HepG2 (cell line): ENCODE results near the gene SLC13A5. TPM values are rescaled to one million over a fixed set of nuclear protein-coding genes. Genes with fewer than 3 reads are reported as not detected.

Experiments used
- CAMTA2 ChIP-seq: sonication (generic); formaldehyde crosslinking; IDR thresholded peaks from 2 replicates; pipeline ENCODE4 v1.4.0; 2020; ENCODE audit warnings: mild to moderate bottlenecking, missing genetic modification reagents, borderline replicate concordance
- DNMT3B ChIP-seq: conservative IDR thresholded peaks from 2 replicates; pipeline ENCODE4 v1.6.1; 2016; ENCODE audit warnings: missing biosample characterization, control low read depth
- KAT8 ChIP-seq: IDR thresholded peaks from 2 replicates; pipeline ENCODE4 v1.6.1; 2016; ENCODE audit warnings: missing genetic modification reagents, missing compliant biosample characterization
- SALL1 ChIP-seq: sonication (generic); formaldehyde crosslinking; IDR thresholded peaks from 2 replicates; pipeline ENCODE4 v1.8.0; 2022; ENCODE audit warnings: mild to moderate bottlenecking, missing genetic modification reagents
- SRF ChIP-seq: IDR thresholded peaks from 2 replicates; pipeline ENCODE4 v1.6.1; 2011; ENCODE audit warnings: mild to moderate bottlenecking, low read depth, low read length, moderate library complexity
- SUZ12 ChIP-seq: fragments of 150-350 bp; IDR thresholded peaks from 2 replicates; pipeline ENCODE4 v1.6.1; 2014; ENCODE audit warnings: low read depth, low read length
- YEATS2 ChIP-seq: sonication (generic); formaldehyde crosslinking; IDR thresholded peaks from 2 replicates; pipeline ENCODE4 v1.4.0; 2020; ENCODE audit warnings: missing genetic modification reagents, borderline replicate concordance
- ZC3H13 ChIP-seq: sonication (generic); formaldehyde crosslinking; IDR thresholded peaks from 2 replicates; pipeline ENCODE4 v1.8.1; 2023; ENCODE audit warnings: mild to moderate bottlenecking, missing genetic modification reagents, moderate library complexity
- ZNF337 ChIP-seq: sonication (generic); formaldehyde crosslinking; IDR thresholded peaks from 2 replicates; pipeline ENCODE4 v1.5.1; 2020; ENCODE audit warnings: missing genetic modification reagents, low read depth, mild to moderate bottlenecking, borderline replicate concordance
- ZNF780A ChIP-seq: sonication (generic); formaldehyde crosslinking; IDR thresholded peaks from 2 replicates; pipeline ENCODE4 v1.8.0; 2022; ENCODE audit warnings: mild to moderate bottlenecking, missing genetic modification reagents, moderate library complexity
- ZNF781 ChIP-seq: sonication (generic); formaldehyde crosslinking; IDR thresholded peaks from 2 replicates; pipeline ENCODE4 v1.5.1; 2020; ENCODE audit warnings: borderline replicate concordance, mild to moderate bottlenecking, missing genetic modification reagents; ENCODE audit errors: not compliant biosample characterization
- polyA plus RNA-seq, 8 experiments: library from polyadenylated mRNA; depleted of rRNA in 3 of 8; stranded (reverse) in 7 of 8; unstranded in 1 of 8; fragments of >200 nt; fragmentation: Illumina TruSeq in 4 of 8; extraction: Trizol in 4 of 8; gene quantifications; 2 replicates each; pipeline versions ENCODE4 v1.2.1 to v1.2.3, GENCODE V29; 2011 to 2016; ENCODE audit warnings: low read depth in 4 of 8, missing spikeins in 1 of 8, mixed read lengths in 1 of 8; ENCODE audit not compliant: insufficient read depth in 1 of 8
- total RNA-seq, 5 experiments: library from RNA; depleted of rRNA; stranded (reverse); fragments of >200 nt; fragmentation: Illumina TruSeq; extraction: Trizol; gene quantifications; 2 replicates each; pipeline ENCODE4 v1.2.3, GENCODE V29; 2016; ENCODE audit warnings: low read depth in 1 of 5
- TF ChIP-seq, protein P1 (sequence below), 2 experiments: fragments of 450-650 bp in 1 of 2; sonication (generic) in 1 of 2; formaldehyde crosslinking in 1 of 2; IDR thresholded peaks; 2 replicates each; pipeline versions ENCODE4 v1.6.1 to v1.8.0; 2016 to 2022; ENCODE audit warnings: antibody characterized with exemption in 1 of 2, mild to moderate bottlenecking in 1 of 2, missing genetic modification reagents in 1 of 2
- TF ChIP-seq, protein P2 (sequence below): sonication (generic); formaldehyde crosslinking; IDR thresholded peaks from 2 replicates; pipeline ENCODE4 v1.5.1; 2020; ENCODE audit warnings: missing genetic modification reagents, mild to moderate bottlenecking, borderline replicate concordance
- TF ChIP-seq, protein P3 (sequence below): sonication (generic); formaldehyde crosslinking; IDR thresholded peaks from 2 replicates; pipeline ENCODE4 v1.5.0; 2020; ENCODE audit warnings: mild to moderate bottlenecking, missing genetic modification reagents, moderate library complexity
- TF ChIP-seq, protein P4 (sequence below): sonication (generic); formaldehyde crosslinking; IDR thresholded peaks from 2 replicates; pipeline ENCODE4 v1.5.1; 2020; ENCODE audit warnings: missing genetic modification reagents, mild to moderate bottlenecking, borderline replicate concordance

SLC13A5 gene
- total and polyA plus RNA-seq, 2 of the 13 experiments (the other 11 are each of a cell fraction or from before 2014, with no cell fraction given): 42.8 to 310 TPM

DNA sequence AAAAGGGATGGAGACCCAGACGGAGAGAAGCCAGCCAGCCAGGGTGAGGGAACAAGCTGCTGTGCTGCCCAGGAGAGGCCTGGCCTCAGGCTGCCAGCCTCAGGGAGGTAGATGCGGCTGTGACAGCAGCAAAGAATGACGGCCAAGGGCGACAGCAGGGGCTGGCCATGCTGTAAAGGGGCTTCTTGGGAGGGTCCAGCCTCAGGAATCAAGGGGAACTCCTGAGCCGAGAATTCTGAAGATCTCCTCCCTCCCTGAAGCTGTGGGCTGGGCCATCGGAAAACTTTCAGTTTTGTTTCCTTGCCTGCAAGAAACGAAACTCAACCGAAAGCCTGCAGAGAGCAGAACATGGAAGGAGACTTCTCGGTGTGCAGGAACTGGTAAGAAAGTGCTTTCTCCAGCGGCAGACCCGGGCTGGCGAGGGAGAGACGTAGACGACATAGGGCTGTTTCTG lies 42.6 kb upstream of the SLC13A5 start, which contains the start of gene XAF1 (continued):
- TF ChIP-seq, protein P1, sequence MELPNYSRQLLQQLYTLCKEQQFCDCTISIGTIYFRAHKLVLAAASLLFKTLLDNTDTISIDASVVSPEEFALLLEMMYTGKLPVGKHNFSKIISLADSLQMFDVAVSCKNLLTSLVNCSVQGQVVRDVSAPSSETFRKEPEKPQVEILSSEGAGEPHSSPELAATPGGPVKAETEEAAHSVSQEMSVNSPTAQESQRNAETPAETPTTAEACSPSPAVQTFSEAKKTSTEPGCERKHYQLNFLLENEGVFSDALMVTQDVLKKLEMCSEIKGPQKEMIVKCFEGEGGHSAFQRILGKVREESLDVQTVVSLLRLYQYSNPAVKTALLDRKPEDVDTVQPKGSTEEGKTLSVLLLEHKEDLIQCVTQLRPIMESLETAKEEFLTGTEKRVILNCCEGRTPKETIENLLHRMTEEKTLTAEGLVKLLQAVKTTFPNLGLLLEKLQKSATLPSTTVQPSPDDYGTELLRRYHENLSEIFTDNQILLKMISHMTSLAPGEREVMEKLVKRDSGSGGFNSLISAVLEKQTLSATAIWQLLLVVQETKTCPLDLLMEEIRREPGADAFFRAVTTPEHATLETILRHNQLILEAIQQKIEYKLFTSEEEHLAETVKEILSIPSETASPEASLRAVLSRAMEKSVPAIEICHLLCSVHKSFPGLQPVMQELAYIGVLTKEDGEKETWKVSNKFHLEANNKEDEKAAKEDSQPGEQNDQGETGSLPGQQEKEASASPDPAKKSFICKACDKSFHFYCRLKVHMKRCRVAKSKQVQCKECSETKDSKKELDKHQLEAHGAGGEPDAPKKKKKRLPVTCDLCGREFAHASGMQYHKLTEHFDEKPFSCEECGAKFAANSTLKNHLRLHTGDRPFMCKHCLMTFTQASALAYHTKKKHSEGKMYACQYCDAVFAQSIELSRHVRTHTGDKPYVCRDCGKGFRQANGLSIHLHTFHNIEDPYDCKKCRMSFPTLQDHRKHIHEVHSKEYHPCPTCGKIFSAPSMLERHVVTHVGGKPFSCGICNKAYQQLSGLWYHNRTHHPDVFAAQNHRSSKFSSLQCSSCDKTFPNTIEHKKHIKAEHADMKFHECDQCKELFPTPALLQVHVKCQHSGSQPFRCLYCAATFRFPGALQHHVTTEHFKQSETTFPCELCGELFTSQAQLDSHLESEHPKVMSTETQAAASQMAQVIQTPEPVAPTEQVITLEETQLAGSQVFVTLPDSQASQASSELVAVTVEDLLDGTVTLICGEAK (IDR thresholded peaks at IDR 0.05): no peak
- TF ChIP-seq, protein P1 (CRISPR knock-in tag; IDR thresholded peaks at IDR 0.05): peak; percentile 32; the same call in 1 of the 2 replicates
- TF ChIP-seq KAT8 (CRISPR knock-in tag) (no peak), SALL1 (CRISPR knock-in tag) (peak; percentile 31; the same call in 1 of the 2 replicates), SRF (no peak), YEATS2 (CRISPR knock-in tag) (no peak), ZNF337 (CRISPR knock-in tag) (no peak), SUZ12 (no peak), DNMT3B (no peak), ZNF780A (no peak), ZNF781 (CRISPR knock-in tag) (no peak), CAMTA2 (no peak), ZC3H13 (CRISPR knock-in tag) (no peak)
- TF ChIP-seq, protein P2, sequence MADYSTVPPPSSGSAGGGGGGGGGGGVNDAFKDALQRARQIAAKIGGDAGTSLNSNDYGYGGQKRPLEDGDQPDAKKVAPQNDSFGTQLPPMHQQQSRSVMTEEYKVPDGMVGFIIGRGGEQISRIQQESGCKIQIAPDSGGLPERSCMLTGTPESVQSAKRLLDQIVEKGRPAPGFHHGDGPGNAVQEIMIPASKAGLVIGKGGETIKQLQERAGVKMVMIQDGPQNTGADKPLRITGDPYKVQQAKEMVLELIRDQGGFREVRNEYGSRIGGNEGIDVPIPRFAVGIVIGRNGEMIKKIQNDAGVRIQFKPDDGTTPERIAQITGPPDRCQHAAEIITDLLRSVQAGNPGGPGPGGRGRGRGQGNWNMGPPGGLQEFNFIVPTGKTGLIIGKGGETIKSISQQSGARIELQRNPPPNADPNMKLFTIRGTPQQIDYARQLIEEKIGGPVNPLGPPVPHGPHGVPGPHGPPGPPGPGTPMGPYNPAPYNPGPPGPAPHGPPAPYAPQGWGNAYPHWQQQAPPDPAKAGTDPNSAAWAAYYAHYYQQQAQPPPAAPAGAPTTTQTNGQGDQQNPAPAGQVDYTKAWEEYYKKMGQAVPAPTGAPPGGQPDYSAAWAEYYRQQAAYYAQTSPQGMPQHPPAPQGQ (CRISPR knock-in tag): no peak
- TF ChIP-seq, protein P3, sequence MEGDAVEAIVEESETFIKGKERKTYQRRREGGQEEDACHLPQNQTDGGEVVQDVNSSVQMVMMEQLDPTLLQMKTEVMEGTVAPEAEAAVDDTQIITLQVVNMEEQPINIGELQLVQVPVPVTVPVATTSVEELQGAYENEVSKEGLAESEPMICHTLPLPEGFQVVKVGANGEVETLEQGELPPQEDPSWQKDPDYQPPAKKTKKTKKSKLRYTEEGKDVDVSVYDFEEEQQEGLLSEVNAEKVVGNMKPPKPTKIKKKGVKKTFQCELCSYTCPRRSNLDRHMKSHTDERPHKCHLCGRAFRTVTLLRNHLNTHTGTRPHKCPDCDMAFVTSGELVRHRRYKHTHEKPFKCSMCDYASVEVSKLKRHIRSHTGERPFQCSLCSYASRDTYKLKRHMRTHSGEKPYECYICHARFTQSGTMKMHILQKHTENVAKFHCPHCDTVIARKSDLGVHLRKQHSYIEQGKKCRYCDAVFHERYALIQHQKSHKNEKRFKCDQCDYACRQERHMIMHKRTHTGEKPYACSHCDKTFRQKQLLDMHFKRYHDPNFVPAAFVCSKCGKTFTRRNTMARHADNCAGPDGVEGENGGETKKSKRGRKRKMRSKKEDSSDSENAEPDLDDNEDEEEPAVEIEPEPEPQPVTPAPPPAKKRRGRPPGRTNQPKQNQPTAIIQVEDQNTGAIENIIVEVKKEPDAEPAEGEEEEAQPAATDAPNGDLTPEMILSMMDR: peak; percentile 37
- TF ChIP-seq, protein P4, sequence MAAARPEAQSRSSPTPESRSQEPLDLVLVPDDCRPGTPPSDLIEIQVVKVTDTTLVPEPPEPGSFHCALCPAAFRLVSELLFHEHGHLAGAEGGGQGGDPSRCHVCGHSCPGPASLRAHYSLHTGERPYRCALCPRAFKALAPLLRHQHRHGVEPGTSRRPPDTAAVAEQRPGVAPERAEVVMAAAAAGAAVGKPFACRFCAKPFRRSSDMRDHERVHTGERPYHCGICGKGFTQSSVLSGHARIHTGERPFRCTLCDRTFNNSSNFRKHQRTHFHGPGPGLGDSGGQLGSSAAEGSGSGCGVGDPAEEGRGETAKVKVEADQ (CRISPR knock-in tag): no peak
